H1 (cell line): ENCODE results near the gene UBALD1. TPM values are rescaled to one million over a fixed set of nuclear protein-coding genes. Genes with fewer than 3 reads are reported as not detected.

ENCODE experiments used
- CHD7 ChIP-seq: fragments of 300-600 bp; sonication (generic); IDR thresholded peaks from 2 replicates; pipeline ENCODE4 v1.7.1; 2012; ENCODE audit warnings: low read length, moderate library complexity, mild to moderate bottlenecking, inconsistent platforms; ENCODE audit not compliant: insufficient replicate concordance
- YY1 ChIP-seq: IDR thresholded peaks from 2 replicates; pipeline ENCODE4 v1.6.1; 2011; ENCODE audit warnings: low read depth, mild to moderate bottlenecking, low read length
- polyA plus RNA-seq, 7 experiments: library from polyadenylated mRNA; depleted of rRNA in 3 of 7; stranded (reverse) in 5 of 7; unstranded in 2 of 7; fragments of >200 nt in 5 of 7; fragments of 200-250 nt in 2 of 7; gene quantifications; 1 replicate in 5 of 7; 2 replicates in 1 of 7; 4 replicates in 1 of 7; pipeline versions ENCODE4 v1.2.1 to v1.2.3, GENCODE V29; 2011 to 2013; ENCODE audit warnings: missing spikeins in 2 of 7, mixed read lengths in 2 of 7
- total RNA-seq: library from RNA; stranded (reverse); fragmentation: NEBNext Ultra II Directional; extraction: Animal tissue kit (Norgen Biotek cat#: 25700); gene quantifications from 2 replicates; pipeline ENCODE4 v1.2.1, GENCODE V29; 2021

Gene UBALD1
- total and polyA plus RNA-seq, 2 of the 8 experiments (the other 6 are each of a cell fraction or from before 2014, with no cell fraction given) = 28.6 to 62.0 TPM

GRCh38 chr16:4591706-4592470, 22.8 kb downstream of the UBALD1 start (continued):
- no peak for TF ChIP-seq CHD7
- no peak for TF ChIP-seq YY1
